Mesothelial cell of epicardium (in vitro differentiated cells): ENCODE measurements around the gene PARD3. TPM values are rescaled to one million over a fixed set of nuclear protein-coding genes. Genes with fewer than 3 reads are reported as not detected.
A peak's percentile ranks its signal among the peaks of the same experiment; 100 is the strongest.

Experiments used
- DNase-seq, 2 experiments: peaks; one replicate each; pipeline ENCODE4 v3.0.0; 2021; ENCODE audit warnings: low spot score in 2 of 2; ENCODE audit not compliant: unreplicated experiment in 2 of 2
- H3K27ac Mint-ChIP-seq: 2 replicates; pipeline ENCODE4 v1.8.0; 2021; ENCODE audit warnings: mixed read lengths
- H3K27me3 Mint-ChIP-seq: 2 replicates; pipeline ENCODE4 v1.8.0; 2021; ENCODE audit warnings: low read depth, mixed read lengths
- H3K36me3 Mint-ChIP-seq: 2 replicates; pipeline ENCODE4 v1.8.0; 2021; ENCODE audit warnings: mixed read lengths
- H3K4me1 Mint-ChIP-seq: 2 replicates; pipeline ENCODE4 v1.8.0; 2021; ENCODE audit warnings: mixed read lengths
- H3K4me3 Mint-ChIP-seq: 2 replicates; pipeline ENCODE4 v1.8.0; 2021; ENCODE audit warnings: mild to moderate bottlenecking, moderate library complexity, mixed read lengths
- H3K9me3 Mint-ChIP-seq: 2 replicates; pipeline ENCODE4 v1.8.0; 2021; ENCODE audit warnings: mixed read lengths
- CTCF ChIP-seq: fragments of 200-600 bp; sonication (generic); IDR thresholded peaks from one replicate; pipeline ENCODE4 v1.5.0; 2021; ENCODE audit warnings: antibody characterized with exemption; ENCODE audit not compliant: unreplicated experiment
- total RNA-seq: library from RNA; stranded (reverse); gene quantifications from 3 replicates; pipeline ENCODE4 v1.2.1, GENCODE V29; 2021

The PARD3 gene
- total RNA-seq, 1 donor from 2014 or later, result 73.2 TPM

DNA sequence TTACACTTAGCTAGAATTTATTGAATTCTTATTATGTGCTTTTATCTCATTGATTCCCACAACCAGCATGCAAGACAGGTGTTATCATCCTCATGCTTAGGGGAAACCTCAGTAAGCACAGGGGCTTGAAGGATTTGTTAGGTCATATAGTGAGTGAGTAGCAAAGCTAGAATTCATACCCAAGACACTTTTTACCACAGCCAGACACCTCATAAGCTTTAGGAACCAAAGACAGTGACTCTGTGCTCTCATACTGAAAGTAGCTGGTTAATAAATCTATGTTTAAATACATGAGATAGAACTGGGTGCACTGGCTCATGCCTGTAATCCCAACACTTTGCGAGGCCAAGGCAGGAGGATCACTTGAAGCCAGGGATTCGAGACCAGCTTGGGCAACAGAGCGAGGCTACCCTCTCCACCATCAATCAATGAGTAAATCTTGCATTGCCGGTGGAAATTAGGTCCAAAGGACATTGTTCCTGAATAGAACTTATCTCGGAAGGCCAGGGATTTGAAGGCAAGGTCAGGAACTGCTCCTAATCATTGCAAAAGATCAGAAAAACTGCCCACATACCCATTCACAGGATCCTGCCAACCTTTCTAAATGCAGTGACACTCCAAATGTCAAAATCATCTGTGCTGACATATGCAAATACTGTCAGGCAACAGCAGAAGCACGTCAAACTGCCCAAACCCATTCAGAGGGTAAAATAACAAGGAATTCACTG is 523.5 kb downstream of the PARD3 start:
- no peak overlapping the region for H3K27ac Mint-ChIP-seq
- no peak for TF ChIP-seq CTCF
- no peak overlapping the region for H3K4me3 Mint-ChIP-seq
- H3K4me1 Mint-ChIP-seq, result peaks cover 27% of the 10 kb centered on the region
- H3K27me3 Mint-ChIP-seq, result no peaks in the 10 kb centered on the region
- H3K36me3 Mint-ChIP-seq, result peaks cover 8% of the 10 kb centered on the region
- DNase-seq, result no peak
- no peaks in the 10 kb centered on the region for H3K9me3 Mint-ChIP-seq

DNA sequence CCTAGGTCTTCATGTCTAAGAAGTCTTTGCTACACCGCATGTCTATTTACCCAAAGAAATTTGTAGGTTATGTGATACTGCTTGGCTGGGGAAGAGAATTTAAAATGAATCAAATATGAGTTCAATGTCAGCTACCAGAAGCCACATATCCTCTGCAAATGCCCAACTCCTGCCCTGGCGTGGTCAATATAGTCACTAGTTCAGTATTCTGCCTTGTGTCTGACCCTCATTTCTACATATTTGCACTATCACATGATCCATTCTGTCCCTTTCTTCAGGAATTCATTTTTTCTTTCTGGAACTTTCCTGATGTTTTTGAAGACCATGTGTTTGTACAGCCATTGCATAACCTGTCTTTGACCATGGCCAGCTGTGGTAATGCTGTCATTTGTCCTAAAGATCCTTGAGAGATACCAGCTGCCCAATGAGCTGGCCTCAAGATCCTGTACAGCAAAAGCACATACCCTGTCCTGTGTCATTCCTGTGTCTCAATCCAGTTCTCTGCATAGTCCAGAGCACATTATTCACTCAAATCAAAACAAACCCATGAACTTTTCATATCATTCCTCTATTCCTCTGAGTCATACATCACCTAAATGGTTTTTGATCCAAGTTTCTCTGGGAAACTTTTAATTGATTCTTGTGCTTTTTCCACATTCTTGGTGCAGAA is 524.5 kb downstream of the PARD3 start:
- TF ChIP-seq CTCF, result no peak
- H3K27me3 Mint-ChIP-seq, result no peaks in the 10 kb centered on the region
- H3K4me3 Mint-ChIP-seq, result no peak overlapping the region
- H3K9me3 Mint-ChIP-seq, result no peaks in the 10 kb centered on the region
- peaks cover 23% of the 10 kb centered on the region for H3K4me1 Mint-ChIP-seq
- DNase-seq, result no peak
- H3K36me3 Mint-ChIP-seq, result peaks cover 13% of the 10 kb centered on the region
- peak overlapping the region; percentile 4 for H3K27ac Mint-ChIP-seq

GRCh38 chr10:34288634-34289033 is 526.5 kb downstream of the PARD3 start:
- no peak overlapping the region for H3K27ac Mint-ChIP-seq
- no peak overlapping the region for H3K4me3 Mint-ChIP-seq
- DNase-seq, result no peak
- no peak for TF ChIP-seq CTCF
- no peaks in the 10 kb centered on the region for H3K9me3 Mint-ChIP-seq
- peaks cover 13% of the 10 kb centered on the region for H3K36me3 Mint-ChIP-seq
- H3K27me3 Mint-ChIP-seq, result no peaks in the 10 kb centered on the region
- H3K4me1 Mint-ChIP-seq, result peaks cover 14% of the 10 kb centered on the region

DNA sequence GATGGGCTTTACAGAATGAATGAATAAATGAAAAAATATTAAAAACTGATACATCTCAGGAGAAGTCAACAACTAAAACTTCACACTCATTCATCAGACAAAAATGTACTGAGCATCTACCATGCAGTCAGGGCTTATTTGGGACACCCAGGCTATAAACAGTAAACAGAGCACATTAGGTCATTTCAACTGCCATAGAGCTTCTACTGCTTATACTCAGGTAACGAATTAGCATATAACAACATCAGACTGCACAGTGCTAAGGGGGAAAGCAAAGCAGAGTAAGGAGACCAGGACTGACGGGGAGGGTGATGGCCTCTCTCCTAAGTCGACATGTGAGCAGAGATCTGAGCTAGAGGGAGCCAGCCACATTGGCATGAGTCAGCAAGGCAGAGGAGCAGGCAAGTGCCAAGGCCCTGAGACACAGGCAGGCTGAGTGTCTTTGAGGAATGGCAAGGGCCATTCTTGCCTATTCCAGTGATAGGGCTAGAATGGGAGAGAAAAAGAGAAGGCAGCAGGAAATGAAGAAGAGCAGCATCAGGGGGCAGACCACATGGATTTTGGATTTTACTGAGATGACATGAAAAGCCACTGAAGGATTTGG is 528.9 kb downstream of the PARD3 start:
- Mint-ChIP-seq H3K9me3 (no peaks in the 10 kb centered on the region), H3K4me1 (peaks cover 7% of the 10 kb centered on the region), H3K36me3 (peaks cover 13% of the 10 kb centered on the region), H3K4me3 (no peak overlapping the region), H3K27ac (no peak overlapping the region), H3K27me3 (no peaks in the 10 kb centered on the region)
- DNase-seq, result no peak
- no peak for TF ChIP-seq CTCF

DNA sequence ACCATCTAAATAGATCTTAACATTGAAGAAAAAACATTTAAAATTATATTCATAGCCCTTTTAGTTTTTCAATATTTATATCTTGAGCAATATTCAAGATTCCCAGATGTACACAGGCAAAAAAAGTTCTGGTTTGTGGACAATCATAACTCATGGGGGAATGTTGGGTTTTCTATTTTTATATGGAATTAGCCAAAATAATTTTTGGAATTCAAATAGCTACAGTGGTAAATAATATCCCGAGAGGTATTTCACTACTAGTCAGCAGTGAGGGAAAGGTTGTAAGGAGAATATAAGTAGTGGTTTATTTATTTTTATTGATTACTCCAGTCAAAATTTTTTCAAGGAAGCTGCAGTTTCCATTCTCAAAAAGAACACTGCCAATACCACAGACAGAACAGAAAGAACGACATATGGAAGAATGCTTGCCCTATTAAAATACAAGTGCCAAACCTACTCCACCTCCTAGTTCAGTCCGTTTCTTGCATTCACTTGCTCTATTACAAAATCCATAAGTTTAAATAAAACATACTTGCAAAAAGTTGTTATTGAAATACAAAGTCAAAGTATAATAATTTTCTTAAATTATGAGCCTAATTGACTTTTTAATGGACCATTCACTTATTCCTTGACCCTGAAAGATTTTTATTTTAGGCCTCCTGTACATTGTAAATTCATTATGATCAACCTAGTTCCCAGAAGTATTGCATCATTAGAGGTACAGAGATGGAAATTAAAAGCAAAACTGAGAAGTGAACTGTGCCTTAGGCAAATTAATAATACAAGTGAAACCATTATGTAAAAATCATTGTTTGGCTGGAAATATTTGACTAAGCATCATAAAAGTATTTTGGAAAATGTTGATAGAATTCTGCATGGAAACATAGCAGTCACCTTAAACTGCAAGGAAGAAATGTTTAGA is 533.2 kb downstream of the PARD3 start:
- DNase-seq, result no peak
- no peak overlapping the region for H3K4me3 Mint-ChIP-seq
- H3K9me3 Mint-ChIP-seq, result no peaks in the 10 kb centered on the region
- peaks cover 7% of the 10 kb centered on the region for H3K4me1 Mint-ChIP-seq
- no peak overlapping the region for H3K27ac Mint-ChIP-seq
- TF ChIP-seq CTCF, result no peak
- H3K27me3 Mint-ChIP-seq, result no peaks in the 10 kb centered on the region
- H3K36me3 Mint-ChIP-seq, result peaks cover 11% of the 10 kb centered on the region
